ENCODE measurements around the gene NOX3. TPM values are rescaled to one million over a fixed set of nuclear protein-coding genes. Genes with fewer than 3 reads are reported as not detected.

NOX3 gene
- total RNA-seq, 1 donor from 2014 or later, result not detected

DNA sequence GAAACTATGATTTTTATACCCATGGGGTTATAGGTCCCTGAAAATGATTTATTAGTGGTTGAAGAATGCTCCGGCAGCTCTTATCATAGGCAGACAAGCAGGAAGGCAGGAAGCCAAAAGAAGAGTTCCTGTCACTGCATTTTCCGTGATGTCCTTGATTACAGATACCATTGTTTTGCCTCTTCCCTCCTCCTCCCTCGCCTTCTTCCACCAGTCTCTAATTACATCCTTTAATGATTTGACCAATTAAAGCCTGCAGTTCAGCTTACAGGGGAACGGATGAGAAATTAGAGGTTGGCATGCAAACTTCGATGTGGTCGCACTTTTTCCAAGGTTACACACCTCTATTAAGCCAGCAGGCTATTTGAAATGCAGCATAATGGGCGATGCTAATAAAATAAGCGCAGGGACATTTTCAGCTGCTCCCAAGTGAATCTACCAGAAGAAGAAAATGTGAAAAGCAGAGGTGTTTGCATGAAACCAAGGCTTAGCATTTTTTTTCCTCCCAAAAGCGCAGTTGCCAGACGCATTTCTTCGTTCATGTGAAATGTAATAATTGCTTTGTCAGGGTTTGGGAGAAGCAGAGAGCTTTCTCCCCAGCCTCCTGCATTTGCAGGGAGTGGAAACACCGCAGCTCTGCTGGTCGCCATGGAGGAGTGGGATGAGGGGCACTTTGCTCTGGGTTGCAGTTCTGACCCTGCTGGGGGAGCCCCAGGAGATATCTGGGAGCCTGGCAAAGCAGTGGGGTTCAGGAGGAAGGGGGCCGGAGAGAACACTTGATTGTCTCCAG, 6.0 kb downstream of the NOX3 start:
- Histone ChIP-seq H3K4me1 (peaks cover 16% of the 10 kb centered on the region), H3K27ac (replicated peaks) (no peak overlapping the region), H3K27me3 (ENCODE audit: low read depth) (peaks cover 22% of the 10 kb centered on the region), H3K4me3 (no peak overlapping the region), H3K9me3 (replicated peaks) (no peaks in the 10 kb centered on the region), H3K36me3 (no peaks in the 10 kb centered on the region)
- TF ChIP-seq, protein P1, sequence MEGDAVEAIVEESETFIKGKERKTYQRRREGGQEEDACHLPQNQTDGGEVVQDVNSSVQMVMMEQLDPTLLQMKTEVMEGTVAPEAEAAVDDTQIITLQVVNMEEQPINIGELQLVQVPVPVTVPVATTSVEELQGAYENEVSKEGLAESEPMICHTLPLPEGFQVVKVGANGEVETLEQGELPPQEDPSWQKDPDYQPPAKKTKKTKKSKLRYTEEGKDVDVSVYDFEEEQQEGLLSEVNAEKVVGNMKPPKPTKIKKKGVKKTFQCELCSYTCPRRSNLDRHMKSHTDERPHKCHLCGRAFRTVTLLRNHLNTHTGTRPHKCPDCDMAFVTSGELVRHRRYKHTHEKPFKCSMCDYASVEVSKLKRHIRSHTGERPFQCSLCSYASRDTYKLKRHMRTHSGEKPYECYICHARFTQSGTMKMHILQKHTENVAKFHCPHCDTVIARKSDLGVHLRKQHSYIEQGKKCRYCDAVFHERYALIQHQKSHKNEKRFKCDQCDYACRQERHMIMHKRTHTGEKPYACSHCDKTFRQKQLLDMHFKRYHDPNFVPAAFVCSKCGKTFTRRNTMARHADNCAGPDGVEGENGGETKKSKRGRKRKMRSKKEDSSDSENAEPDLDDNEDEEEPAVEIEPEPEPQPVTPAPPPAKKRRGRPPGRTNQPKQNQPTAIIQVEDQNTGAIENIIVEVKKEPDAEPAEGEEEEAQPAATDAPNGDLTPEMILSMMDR (IDR thresholded peaks at IDR 0.05; ENCODE audit: borderline replicate concordance), result no peak
- DNase-seq, result no peak
- intact Hi-C loops (cut with micrococcal nuclease), result no loop called here

DNA sequence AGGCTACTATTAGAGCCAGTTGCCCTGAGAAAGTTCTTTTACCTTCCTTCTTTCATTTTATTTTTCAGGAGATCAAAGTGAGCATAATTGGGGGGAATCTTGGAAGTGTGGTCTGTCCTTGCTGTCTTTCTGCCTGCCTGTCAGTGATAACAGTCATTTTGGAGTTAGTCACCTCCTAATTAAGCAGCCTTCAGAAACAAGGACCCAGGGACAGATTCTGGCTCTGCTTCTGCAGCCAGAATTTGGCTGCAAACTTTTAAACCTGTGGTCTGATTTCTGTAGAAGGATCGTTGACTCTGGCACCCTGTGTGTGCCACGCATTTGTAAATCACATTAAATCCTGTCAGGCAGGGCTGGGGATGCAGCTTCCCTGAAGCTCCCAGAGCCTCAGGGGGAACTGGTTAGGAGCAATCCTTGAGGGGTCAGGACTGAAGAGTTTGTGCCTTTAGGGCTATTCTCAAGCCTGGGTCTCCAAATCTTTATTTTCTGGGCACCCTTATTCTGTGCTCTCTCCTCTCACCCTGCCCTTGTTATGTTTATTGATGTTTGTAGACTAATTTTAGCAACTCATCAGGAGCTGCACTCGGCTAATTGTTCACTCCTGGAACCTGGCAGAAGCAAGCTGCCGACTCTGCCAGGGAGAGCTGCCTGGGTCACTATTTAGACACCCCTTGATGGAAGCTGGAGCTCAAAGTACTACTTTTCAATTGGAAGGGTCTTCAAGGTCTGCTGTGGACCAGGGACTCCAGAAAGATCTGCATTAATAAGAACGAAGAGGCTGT, 6.8 kb downstream of the NOX3 start:
- H3K27me3 ChIP-seq (ENCODE audit: low read depth), result peaks cover 22% of the 10 kb centered on the region
- H3K36me3 ChIP-seq, result no peaks in the 10 kb centered on the region
- no peaks in the 10 kb centered on the region for H3K9me3 ChIP-seq (replicated peaks)
- no peak for DNase-seq
- intact Hi-C loops (cut with micrococcal nuclease), result no loop called here
- H3K27ac ChIP-seq (replicated peaks), result no peak overlapping the region
- peaks cover 16% of the 10 kb centered on the region for H3K4me1 ChIP-seq
- TF ChIP-seq, protein P1 (IDR thresholded peaks at IDR 0.05; ENCODE audit: borderline replicate concordance), result no peak
- H3K4me3 ChIP-seq, result no peak overlapping the region

DNA sequence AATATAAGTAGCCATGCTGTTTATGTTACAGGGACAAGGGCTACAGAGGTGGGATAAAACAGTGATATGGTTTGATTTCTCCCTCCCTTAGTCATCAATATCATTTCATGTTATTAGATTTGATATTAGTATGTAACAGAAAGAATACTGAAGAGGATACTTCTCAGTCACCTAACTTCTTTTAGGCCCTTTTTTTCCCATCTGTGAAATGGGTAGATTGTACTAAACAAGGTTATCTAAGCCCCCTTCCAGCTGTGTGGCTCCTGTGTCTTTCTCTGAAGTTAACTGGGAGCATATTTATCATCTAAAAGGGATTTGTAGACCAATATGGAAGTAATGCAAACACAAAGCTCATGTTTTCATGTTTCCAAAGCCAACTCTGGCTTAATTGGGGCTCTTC, 7.7 kb downstream of the NOX3 start:
- no peaks in the 10 kb centered on the region for H3K9me3 ChIP-seq (replicated peaks)
- TF ChIP-seq, protein P1 (IDR thresholded peaks at IDR 0.05; ENCODE audit: borderline replicate concordance), result no peak
- peaks cover 22% of the 10 kb centered on the region for H3K27me3 ChIP-seq (ENCODE audit: low read depth)
- H3K27ac ChIP-seq (replicated peaks), result no peak overlapping the region
- intact Hi-C loops (cut with micrococcal nuclease), result no loop called here
- H3K4me3 ChIP-seq, result no peak overlapping the region
- no peak for DNase-seq
- no peaks in the 10 kb centered on the region for H3K36me3 ChIP-seq
- H3K4me1 ChIP-seq, result peaks cover 16% of the 10 kb centered on the region

DNA sequence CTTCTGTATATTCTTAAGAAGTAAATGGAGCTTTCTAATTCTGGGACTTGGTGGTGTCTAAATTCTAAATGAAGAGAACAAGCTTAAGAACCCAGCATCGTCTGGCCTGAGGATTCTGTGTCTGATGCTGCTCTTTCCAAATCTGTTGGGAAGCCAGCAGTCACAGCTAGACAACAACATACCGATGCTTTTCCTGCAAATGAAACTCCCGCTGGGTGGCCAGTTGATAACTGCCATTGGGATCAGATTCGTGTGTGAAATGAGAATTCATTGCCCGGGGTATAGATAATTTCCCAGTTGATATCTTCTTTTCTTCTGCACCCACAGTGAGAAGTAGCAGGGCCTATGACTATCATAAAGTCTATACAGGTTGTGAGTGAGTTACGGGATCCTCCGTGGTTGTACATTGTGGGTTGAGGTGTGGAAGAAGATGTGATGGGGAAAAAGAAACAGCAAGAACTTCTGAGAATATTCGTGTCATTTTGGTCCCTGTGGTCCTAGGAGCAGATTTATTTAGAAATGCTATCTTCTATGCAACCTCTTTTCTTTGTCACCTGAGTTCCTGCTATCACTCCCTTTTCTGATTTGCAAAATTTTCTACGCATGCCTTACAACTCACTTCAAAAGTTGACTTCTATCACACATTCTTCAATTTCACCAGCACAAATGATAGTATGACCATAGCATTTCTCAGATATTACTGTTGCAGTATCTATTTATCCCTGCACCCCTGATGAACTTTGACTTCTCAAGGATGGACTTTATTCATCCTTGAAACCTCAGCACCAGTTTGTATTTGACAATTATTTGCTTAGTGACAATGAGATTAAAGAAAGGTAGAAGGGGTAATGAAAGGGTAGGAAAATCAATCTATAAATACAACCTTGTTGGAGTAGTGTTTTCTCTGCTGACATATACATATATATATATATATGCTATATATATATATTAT, 10.4 kb downstream of the NOX3 start:
- no peaks in the 10 kb centered on the region for H3K36me3 ChIP-seq
- H3K9me3 ChIP-seq (replicated peaks), result no peaks in the 10 kb centered on the region

More for the DNA sequence above, 10.4 kb downstream of the NOX3 start:
- intact Hi-C loops (cut with micrococcal nuclease), result no loop called here
- Histone ChIP-seq H3K27ac (replicated peaks) (no peak overlapping the region), H3K4me1 (peaks cover 16% of the 10 kb centered on the region), H3K4me3 (no peak overlapping the region), H3K27me3 (ENCODE audit: low read depth) (peaks cover 7% of the 10 kb centered on the region)
- TF ChIP-seq, protein P1 (IDR thresholded peaks at IDR 0.05; ENCODE audit: borderline replicate concordance), result no peak
- DNase-seq, result no peak

Data from left ventricle myocardium inferior (tissue), 1 donor.